Measurements from ENCODE around the gene PHF2. TPM values are rescaled to one million over a fixed set of nuclear protein-coding genes. Genes with fewer than 3 reads are reported as not detected.

The PHF2 gene
- total RNA-seq, 4 donors from 2014 or later, result 21.1 to 38.2 (median 21.3) TPM

GRCh38 chr9:93572636-93573515 is 3.5 kb upstream of the PHF2 start:
- Histone ChIP-seq H3K4me1 (peaks cover 4 to 14% (median 13%) of the 10 kb centered on the region in 4 donors), H3K36me3 (no peaks in the 10 kb centered on the region), H3K4me3 (no peak overlapping the region), H3K9me3 (no peaks in the 10 kb centered on the region), H3K27me3 (no peaks in the 10 kb centered on the region), H3K27ac (no peak overlapping the region)
- intact Hi-C loops (cut with DNase I; ENCODE audit: low total_unique reads), result no loop called here
- 92 to 93% methylated on average over 3 to 8 of the region's 8 CpGs for WGBS, 2 donors (ENCODE audit: low coverage in 1 of 2)
- no peak for DNase-seq
- in situ Hi-C loops (cut with MboI; ENCODE audit: low pct_ligation_motif_present in 1 of 4, low pct_unique_long_range_greater_than_20kb in 1 of 4, low sequenced_read_pairs in 3 of 4), result loop anchor here in 2 of 4 donors (25.0 kb wide), 1 partner anchor 411 kb away; no protein-coding TSS in a partner anchor
- TF ChIP-seq POLR2AphosphoS5 (IDR thresholded peaks at IDR 0.05) (no peak), EP300 (IDR thresholded peaks at IDR 0.05; ENCODE audit: low read depth) (no peak), CTCF (IDR thresholded peaks at IDR 0.05) (no peak), POLR2A (IDR thresholded peaks at IDR 0.05) (no peak)

- TF ChIP-seq CTCF (IDR thresholded peaks at IDR 0.05), result no peak
- TF ChIP-seq EP300 (IDR thresholded peaks at IDR 0.05; ENCODE audit: low read depth), result no peak
- TF ChIP-seq POLR2AphosphoS5 (IDR thresholded peaks at IDR 0.05), result no peak
- no peak for TF ChIP-seq POLR2A (IDR thresholded peaks at IDR 0.05)
- Histone ChIP-seq H3K9me3 (no peaks in the 10 kb centered on the region), H3K27ac (no peak overlapping the region), H3K36me3 (no peaks in the 10 kb centered on the region), H3K4me1 (peaks cover 4 to 20% (median 18%) of the 10 kb centered on the region in 4 donors), H3K27me3 (no peaks in the 10 kb centered on the region), H3K4me3 (no peak overlapping the region)
- intact Hi-C loops (cut with DNase I; ENCODE audit: low total_unique reads) (no loop called here), in situ Hi-C loops (cut with MboI; ENCODE audit: low pct_ligation_motif_present in 1 of 4, low pct_unique_long_range_greater_than_20kb in 1 of 4, low sequenced_read_pairs in 3 of 4) (loop anchor here in 2 of 4 donors (25.0 kb wide), 1 partner anchor 411 kb away; no protein-coding TSS in a partner anchor)
- 85 to 91% methylated on average over 3 of the region's 3 CpGs for WGBS, 2 donors (ENCODE audit: low coverage in 1 of 2)
- no peak for DNase-seq
Observed at GRCh38 chr9:93573516-93573828, 2.9 kb upstream of the PHF2 start.

- intact Hi-C loops (cut with DNase I; ENCODE audit: low total_unique reads), result no loop called here
Observed at GRCh38 chr9:93574091-93574899, 2.1 kb upstream of the PHF2 start.

More at GRCh38 chr9:93574091-93574899, 2.1 kb upstream of the PHF2 start:
- in situ Hi-C loops (cut with MboI; ENCODE audit: low pct_ligation_motif_present in 1 of 4, low pct_unique_long_range_greater_than_20kb in 1 of 4, low sequenced_read_pairs in 3 of 4), result loop anchor here in 2 of 4 donors (25.0 kb wide), 1 partner anchor 412 kb away; no protein-coding TSS in a partner anchor
- Histone ChIP-seq H3K27ac (no peak overlapping the region), H3K9me3 (no peaks in the 10 kb centered on the region), H3K27me3 (no peaks in the 10 kb centered on the region), H3K4me1 (peaks cover 4 to 28% (median 23%) of the 10 kb centered on the region in 4 donors), H3K4me3 (no peak overlapping the region), H3K36me3 (no peaks in the 10 kb centered on the region)
- no peak for TF ChIP-seq EP300 (IDR thresholded peaks at IDR 0.05; ENCODE audit: low read depth)
- no peak for TF ChIP-seq CTCF (IDR thresholded peaks at IDR 0.05)
- no peak for TF ChIP-seq POLR2A (IDR thresholded peaks at IDR 0.05)
- TF ChIP-seq POLR2AphosphoS5 (IDR thresholded peaks at IDR 0.05), result no peak
- WGBS, 2 donors (ENCODE audit: low coverage in 1 of 2), result 50 to 91% methylated on average over 2 to 9 of the region's 9 CpGs
- no peak for DNase-seq
